Nephron progenitor cell (in vitro differentiated cells): ENCODE results near the gene DNAH11.

Experiments
- DNase-seq: peaks from one replicate; pipeline ENCODE4 v3.0.0; 2021
- H3K27ac Mint-ChIP-seq: 2 replicates; pipeline ENCODE4 v1.8.0; 2021; ENCODE audit warnings: mild to moderate bottlenecking, moderate library complexity, mixed read lengths
- H3K27me3 Mint-ChIP-seq: 2 replicates; pipeline ENCODE4 v1.8.0; 2021; ENCODE audit warnings: mild to moderate bottlenecking, low read depth, mixed read lengths; ENCODE audit not compliant: poor library complexity
- H3K36me3 Mint-ChIP-seq: 2 replicates; pipeline ENCODE4 v1.8.0; 2021; ENCODE audit warnings: low read depth, mixed read lengths
- H3K4me1 Mint-ChIP-seq: 2 replicates; pipeline ENCODE4 v1.8.0; 2021; ENCODE audit warnings: mixed read lengths
- H3K4me3 Mint-ChIP-seq: 2 replicates; pipeline ENCODE4 v1.8.0; 2021; ENCODE audit warnings: mild to moderate bottlenecking, moderate library complexity, mixed read lengths
- H3K9me3 Mint-ChIP-seq: 2 replicates; pipeline ENCODE4 v1.8.0; 2021; ENCODE audit warnings: mild to moderate bottlenecking, moderate library complexity, mixed read lengths
- TF ChIP-seq, protein P1 (sequence below): fragments of 200-600 bp; sonication (generic); IDR thresholded peaks from 2 replicates; pipeline ENCODE4 v1.5.0; 2021; ENCODE audit warnings: antibody characterized with exemption

DNAH11 gene

GRCh38 chr7:21916176-21916575, 373.3 kb downstream of the DNAH11 start:
- no peak overlapping the region for H3K27ac Mint-ChIP-seq
- no peaks in the 10 kb centered on the region for H3K27me3 Mint-ChIP-seq
- H3K4me3 Mint-ChIP-seq = no peak overlapping the region
- H3K36me3 Mint-ChIP-seq = peaks cover 42% of the 10 kb centered on the region
- no peaks in the 10 kb centered on the region for H3K9me3 Mint-ChIP-seq
- TF ChIP-seq, protein P1, sequence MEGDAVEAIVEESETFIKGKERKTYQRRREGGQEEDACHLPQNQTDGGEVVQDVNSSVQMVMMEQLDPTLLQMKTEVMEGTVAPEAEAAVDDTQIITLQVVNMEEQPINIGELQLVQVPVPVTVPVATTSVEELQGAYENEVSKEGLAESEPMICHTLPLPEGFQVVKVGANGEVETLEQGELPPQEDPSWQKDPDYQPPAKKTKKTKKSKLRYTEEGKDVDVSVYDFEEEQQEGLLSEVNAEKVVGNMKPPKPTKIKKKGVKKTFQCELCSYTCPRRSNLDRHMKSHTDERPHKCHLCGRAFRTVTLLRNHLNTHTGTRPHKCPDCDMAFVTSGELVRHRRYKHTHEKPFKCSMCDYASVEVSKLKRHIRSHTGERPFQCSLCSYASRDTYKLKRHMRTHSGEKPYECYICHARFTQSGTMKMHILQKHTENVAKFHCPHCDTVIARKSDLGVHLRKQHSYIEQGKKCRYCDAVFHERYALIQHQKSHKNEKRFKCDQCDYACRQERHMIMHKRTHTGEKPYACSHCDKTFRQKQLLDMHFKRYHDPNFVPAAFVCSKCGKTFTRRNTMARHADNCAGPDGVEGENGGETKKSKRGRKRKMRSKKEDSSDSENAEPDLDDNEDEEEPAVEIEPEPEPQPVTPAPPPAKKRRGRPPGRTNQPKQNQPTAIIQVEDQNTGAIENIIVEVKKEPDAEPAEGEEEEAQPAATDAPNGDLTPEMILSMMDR = no peak
- H3K4me1 Mint-ChIP-seq = peaks cover 8% of the 10 kb centered on the region
- no peak for DNase-seq

DNA sequence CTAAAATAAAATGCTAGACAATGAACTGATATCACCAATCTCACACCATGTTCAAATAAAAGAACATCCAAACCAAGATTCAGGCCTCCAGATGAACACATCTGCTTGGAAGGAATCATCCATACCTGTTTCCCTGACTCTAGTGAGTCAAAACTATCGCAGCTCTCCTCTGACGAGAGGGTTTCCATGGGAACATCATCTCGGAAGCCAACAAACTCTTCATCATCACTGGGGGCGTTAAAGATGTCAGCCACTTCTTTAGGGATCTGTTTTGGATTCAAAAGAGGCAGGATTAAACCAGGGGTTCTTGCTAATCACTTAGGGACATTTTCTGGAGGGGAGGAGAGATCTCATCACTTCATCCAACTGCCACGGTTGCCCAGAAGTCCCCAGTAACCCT, 373.8 kb downstream of the DNAH11 start:
- H3K27me3 Mint-ChIP-seq = no peaks in the 10 kb centered on the region
- TF ChIP-seq, protein P1 = no peak
- H3K9me3 Mint-ChIP-seq = no peaks in the 10 kb centered on the region
- no peak overlapping the region for H3K27ac Mint-ChIP-seq
- DNase-seq = no peak
- H3K4me3 Mint-ChIP-seq = no peak overlapping the region
- peaks cover 38% of the 10 kb centered on the region for H3K36me3 Mint-ChIP-seq
- peaks cover 12% of the 10 kb centered on the region for H3K4me1 Mint-ChIP-seq

DNA sequence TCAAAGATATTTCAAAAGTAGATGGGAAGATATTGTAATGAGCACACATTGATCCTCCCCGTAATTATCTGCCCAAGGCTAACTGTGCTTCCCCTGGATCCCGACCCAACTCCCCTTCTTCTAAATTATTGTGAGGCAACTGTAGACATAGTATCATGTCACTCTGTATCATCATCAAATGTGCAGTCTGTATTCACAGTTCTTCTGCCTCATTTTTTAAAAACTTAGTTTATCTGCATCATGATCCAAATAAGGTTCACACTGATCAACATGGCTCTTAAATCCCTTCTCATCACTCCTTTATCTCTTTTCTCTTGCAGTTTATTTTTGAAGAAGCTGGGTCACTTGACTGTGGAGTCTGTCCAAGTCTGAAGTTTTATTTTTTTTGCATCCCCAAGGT, 375.4 kb downstream of the DNAH11 start:
- DNase-seq = no peak
- H3K27ac Mint-ChIP-seq = no peak overlapping the region
- H3K4me1 Mint-ChIP-seq = peaks cover 27% of the 10 kb centered on the region
- H3K4me3 Mint-ChIP-seq = no peak overlapping the region
- TF ChIP-seq, protein P1 = no peak
- peaks cover 36% of the 10 kb centered on the region for H3K36me3 Mint-ChIP-seq
- no peaks in the 10 kb centered on the region for H3K27me3 Mint-ChIP-seq
- H3K9me3 Mint-ChIP-seq = no peaks in the 10 kb centered on the region

DNA sequence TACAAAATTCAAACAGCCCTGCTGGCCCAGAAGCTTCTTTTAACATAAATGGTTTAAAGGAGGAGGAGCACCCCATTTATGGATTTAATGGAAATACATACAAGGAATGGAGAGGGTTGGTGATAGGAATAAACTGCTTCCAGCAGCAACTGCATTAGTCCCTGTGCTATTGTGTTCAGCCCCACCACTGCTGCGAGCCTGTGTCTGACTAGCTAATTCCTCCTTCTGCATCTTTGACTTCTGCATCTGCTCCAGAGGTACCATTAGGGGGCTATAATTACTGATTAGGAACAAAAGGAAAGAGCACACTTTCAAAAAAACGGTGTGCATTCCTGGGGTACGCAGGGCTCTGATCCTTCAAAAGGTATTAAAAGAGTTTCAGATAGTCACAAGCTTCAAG, 378.1 kb downstream of the DNAH11 start:
- TF ChIP-seq, protein P1 = no peak
- H3K27ac Mint-ChIP-seq = peak overlapping the region; percentile 18

GRCh38 chr7:21922605-21923004, 379.8 kb downstream of the DNAH11 start:
- peaks cover 8% of the 10 kb centered on the region for H3K36me3 Mint-ChIP-seq
- TF ChIP-seq, protein P1 = no peak
- peaks cover 3% of the 10 kb centered on the region for H3K27me3 Mint-ChIP-seq
- H3K4me1 Mint-ChIP-seq = peaks cover 27% of the 10 kb centered on the region
- no peak for DNase-seq
- H3K27ac Mint-ChIP-seq = no peak overlapping the region
- peaks cover 7% of the 10 kb centered on the region for H3K9me3 Mint-ChIP-seq
- H3K4me3 Mint-ChIP-seq = no peak overlapping the region

More for the DNA sequence above, 378.1 kb downstream of the DNAH11 start:
- Mint-ChIP-seq H3K36me3 (peaks cover 12% of the 10 kb centered on the region), H3K4me1 (peaks cover 27% of the 10 kb centered on the region), H3K9me3 (no peaks in the 10 kb centered on the region), H3K27me3 (peaks cover 3% of the 10 kb centered on the region), H3K4me3 (no peak overlapping the region)
- DNase-seq = no peak

GRCh38 chr7:21923658-21924057, 380.8 kb downstream of the DNAH11 start:
- Mint-ChIP-seq H3K4me1 (peaks cover 27% of the 10 kb centered on the region), H3K27me3 (peaks cover 3% of the 10 kb centered on the region), H3K9me3 (peaks cover 12% of the 10 kb centered on the region), H3K4me3 (no peak overlapping the region), H3K27ac (no peak overlapping the region), H3K36me3 (peaks cover 18% of the 10 kb centered on the region)
- DNase-seq = no peak
- TF ChIP-seq, protein P1 = no peak
